Tibial artery (tissue), 4 donors: ENCODE measurements around the gene KRTAP5-10.
"Not testable (repeated sequence)": the region's sequence is repeated elsewhere in the genome, so short reads cannot be mapped to it uniquely, and the experiment has no call there.

Source experiments
- DNase-seq, 2 donors: peaks; one replicate each; pipeline ENCODE4 v3.0.0-alpha.2; 2019
- H3K27ac ChIP-seq, 2 donors: fragments of 200-600 bp; sonication (generic) in 1 of 2; 1 replicate in 1 of 2; 2 replicates in 1 of 2; pipeline ENCODE4 v1.5.1; 2018 to 2019; ENCODE audit warnings: mild to moderate bottlenecking in 1 of 2
- H3K27me3 ChIP-seq, 2 donors: fragments of 200-600 bp; sonication (generic) in 1 of 2; one replicate each; pipeline versions ENCODE4 v1.5.1 to v1.6.0; 2016 to 2019
- H3K36me3 ChIP-seq, 3 donors: fragments of 200-600 bp; sonication (generic) in 2 of 3; one replicate each; pipeline ENCODE4 v1.5.1; 2016 to 2019; ENCODE audit warnings: mild to moderate bottlenecking in 2 of 3
- H3K4me1 ChIP-seq, 4 donors: fragments of 200-600 bp; sonication (generic) in 2 of 4; 1 replicate in 3 of 4; 2 replicates in 1 of 4; pipeline ENCODE4 v1.5.1; 2016 to 2019
- H3K4me3 ChIP-seq, 2 donors: fragments of 200-600 bp; sonication (generic) in 1 of 2; 1 replicate in 1 of 2; 2 replicates in 1 of 2; pipeline ENCODE4 v1.5.1; 2018 to 2019; ENCODE audit warnings: mild to moderate bottlenecking in 2 of 2
- H3K9me3 ChIP-seq, 3 donors: fragments of 200-600 bp; sonication (generic) in 1 of 3; one replicate each; pipeline ENCODE4 v1.5.1; 2016 to 2019
- intact Hi-C: fragments of 100-400 bp; cut with DNase I; formaldehyde crosslinking; loops from one replicate; pipeline ENCODE4 v1.15.0; 2023; ENCODE audit warnings: low total_unique reads
- TF ChIP-seq, protein P1 (sequence below), 2 experiments: fragments of 200-600 bp in 1 of 2; fragments of 450-650 bp in 1 of 2; IDR thresholded peaks; one replicate each; pipeline ENCODE4 v1.5.1; 2017 to 2019; ENCODE audit warnings: antibody characterized with exemption in 2 of 2, mild to moderate bottlenecking in 1 of 2, moderate library complexity in 1 of 2

KRTAP5-10 gene

DNA sequence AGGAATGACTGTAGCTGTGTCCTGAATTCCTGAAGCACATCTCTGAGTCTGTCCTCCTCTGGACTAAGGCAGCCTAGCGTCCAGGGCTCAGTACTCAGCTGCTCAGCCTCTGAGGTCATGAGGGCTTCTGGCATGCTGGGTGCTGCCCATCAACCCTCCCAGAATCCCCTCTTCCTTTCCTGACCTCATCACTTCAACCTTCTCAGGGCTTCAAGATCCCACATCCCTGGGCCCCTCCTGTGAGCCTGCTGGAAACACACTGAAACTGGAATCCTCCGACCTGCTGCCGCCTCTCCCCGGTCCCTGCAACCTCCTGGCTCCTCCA is 26.7 kb upstream of the KRTAP5-10 start:
- intact Hi-C loops: no loop called here
- H3K27me3 ChIP-seq: no peaks in the 10 kb centered on the region
- TF ChIP-seq, protein P1, sequence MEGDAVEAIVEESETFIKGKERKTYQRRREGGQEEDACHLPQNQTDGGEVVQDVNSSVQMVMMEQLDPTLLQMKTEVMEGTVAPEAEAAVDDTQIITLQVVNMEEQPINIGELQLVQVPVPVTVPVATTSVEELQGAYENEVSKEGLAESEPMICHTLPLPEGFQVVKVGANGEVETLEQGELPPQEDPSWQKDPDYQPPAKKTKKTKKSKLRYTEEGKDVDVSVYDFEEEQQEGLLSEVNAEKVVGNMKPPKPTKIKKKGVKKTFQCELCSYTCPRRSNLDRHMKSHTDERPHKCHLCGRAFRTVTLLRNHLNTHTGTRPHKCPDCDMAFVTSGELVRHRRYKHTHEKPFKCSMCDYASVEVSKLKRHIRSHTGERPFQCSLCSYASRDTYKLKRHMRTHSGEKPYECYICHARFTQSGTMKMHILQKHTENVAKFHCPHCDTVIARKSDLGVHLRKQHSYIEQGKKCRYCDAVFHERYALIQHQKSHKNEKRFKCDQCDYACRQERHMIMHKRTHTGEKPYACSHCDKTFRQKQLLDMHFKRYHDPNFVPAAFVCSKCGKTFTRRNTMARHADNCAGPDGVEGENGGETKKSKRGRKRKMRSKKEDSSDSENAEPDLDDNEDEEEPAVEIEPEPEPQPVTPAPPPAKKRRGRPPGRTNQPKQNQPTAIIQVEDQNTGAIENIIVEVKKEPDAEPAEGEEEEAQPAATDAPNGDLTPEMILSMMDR (IDR thresholded peaks at IDR 0.05): no peak
- H3K9me3 ChIP-seq: no peaks in the 10 kb centered on the region
- no peaks in the 10 kb centered on the region for H3K36me3 ChIP-seq
- no peaks in the 10 kb centered on the region for H3K4me1 ChIP-seq
- no peak overlapping the region for H3K4me3 ChIP-seq
- no peak overlapping the region for H3K27ac ChIP-seq
- no peak for DNase-seq

DNA sequence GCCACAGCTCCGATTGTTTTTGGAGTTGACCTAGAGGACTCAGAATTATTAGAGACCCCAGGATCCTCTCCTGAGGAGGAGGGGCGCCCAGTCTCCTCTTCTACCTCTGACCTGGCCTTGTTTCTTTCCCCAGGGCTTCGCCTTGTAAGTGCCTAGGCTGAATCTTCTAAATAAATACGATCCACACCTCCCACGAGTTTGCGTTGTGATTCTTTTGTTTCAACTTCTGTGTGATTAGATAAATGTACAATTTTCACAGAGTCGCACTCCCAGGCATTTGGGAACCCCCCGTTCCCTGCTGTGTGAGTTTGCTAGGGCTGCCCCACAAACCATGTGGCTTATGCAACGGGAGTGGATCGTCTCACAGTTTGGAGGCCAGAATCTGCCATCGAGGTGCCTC is 26.3 kb upstream of the KRTAP5-10 start:
- no peaks in the 10 kb centered on the region for H3K36me3 ChIP-seq
- no peak for DNase-seq
- intact Hi-C loops: no loop called here
- TF ChIP-seq, protein P1 (IDR thresholded peaks at IDR 0.05): no peak
- H3K4me3 ChIP-seq: no peak overlapping the region
- H3K9me3 ChIP-seq: no peaks in the 10 kb centered on the region
- no peak overlapping the region for H3K27ac ChIP-seq
- no peaks in the 10 kb centered on the region for H3K27me3 ChIP-seq
- no peaks in the 10 kb centered on the region for H3K4me1 ChIP-seq

DNA sequence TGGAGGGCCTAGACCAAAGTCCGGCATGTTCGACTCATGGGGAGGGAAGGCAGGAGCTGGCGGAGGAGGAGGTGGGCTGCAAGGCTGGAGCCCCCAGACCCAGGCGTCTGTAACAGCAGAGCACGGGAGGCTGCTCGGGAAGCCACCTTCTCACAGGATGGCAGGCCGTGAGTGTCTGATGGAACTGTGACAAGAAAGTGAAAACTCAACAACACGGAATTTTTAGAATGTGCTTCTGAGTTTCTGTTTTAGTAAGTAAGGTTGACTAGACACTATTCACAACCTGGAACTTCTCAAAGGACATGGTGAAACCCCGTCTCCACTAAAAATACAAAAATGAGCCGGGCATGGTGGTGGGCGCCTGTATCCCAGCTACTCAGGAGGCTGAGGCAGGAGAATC is 25.4 kb upstream of the KRTAP5-10 start:
- intact Hi-C loops, DNase-seq, H3K4me3 ChIP-seq, H3K4me1 ChIP-seq, H3K27ac ChIP-seq, H3K9me3 ChIP-seq, H3K27me3 ChIP-seq, H3K36me3 ChIP-seq: not testable (repeated sequence)

DNA sequence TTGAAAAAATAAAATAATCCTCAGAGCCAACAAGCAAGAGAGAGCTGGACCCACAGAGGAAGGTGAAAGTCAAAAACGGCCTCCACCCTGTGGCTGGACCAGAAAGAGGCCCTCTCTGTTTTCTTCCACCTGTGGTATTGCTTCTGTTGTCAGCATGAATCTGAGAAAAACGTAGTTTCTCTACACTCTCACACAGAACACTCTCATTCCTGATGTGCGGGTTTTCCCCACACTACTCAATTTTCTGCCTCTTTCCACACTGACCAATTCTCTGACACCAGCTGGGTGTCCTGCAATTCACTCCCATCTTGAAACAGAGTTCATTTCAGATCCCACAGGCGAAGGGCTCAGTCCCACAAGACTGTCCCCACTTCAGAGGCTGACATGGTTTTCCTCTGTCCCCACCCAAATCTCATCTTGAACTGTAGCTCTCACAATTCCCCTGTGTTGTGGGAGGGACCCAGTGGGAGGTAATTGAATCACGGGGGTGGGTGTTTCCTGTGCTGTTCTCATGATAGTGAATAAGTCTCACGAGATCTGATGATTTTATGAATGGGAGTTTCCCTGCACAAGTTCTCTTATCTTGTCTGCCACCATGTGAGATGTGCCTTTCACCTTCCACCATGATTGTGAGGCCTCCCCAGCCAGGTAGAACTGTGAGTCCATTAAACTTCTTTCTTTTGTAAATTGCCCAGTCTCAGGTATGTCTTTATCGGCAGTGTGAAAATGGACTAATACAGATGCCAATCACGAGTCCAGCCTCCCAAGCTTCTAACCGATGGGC is 24.6 kb upstream of the KRTAP5-10 start:
- H3K27ac ChIP-seq: not testable (repeated sequence)

DNA sequence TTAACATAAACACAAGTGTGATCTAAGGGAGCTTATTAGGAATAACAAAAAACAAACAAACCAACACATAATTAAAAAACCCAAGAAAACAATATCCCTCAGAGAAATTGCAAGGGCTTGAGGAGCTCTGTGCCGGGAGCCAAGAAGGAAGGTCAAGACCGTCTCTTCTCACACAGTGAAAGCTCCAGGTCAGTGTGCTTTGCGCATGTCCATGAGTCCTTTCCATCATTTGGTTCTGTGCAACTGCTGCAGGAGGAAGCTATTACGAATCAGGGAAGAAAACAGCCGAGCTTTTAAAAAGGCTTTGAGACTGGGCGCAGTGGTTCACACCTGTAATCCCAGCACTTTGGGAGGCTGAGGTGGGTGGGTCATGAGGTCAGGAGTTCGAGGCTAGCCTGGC is 23.0 kb upstream of the KRTAP5-10 start:
- Histone ChIP-seq H3K4me3 (no peak overlapping the region), H3K9me3 (peaks cover 0 to 3% (median 0%) of the 10 kb centered on the region in 3 donors), H3K27me3 (peaks cover 0 to 6% of the 10 kb centered on the region in 2 donors), H3K4me1 (no peaks in the 10 kb centered on the region), H3K36me3 (no peaks in the 10 kb centered on the region), H3K27ac (no peak overlapping the region)
- TF ChIP-seq, protein P1 (IDR thresholded peaks at IDR 0.05): no peak
- intact Hi-C loops: no loop called here
- DNase-seq: no peak

More for the DNA sequence above, 24.6 kb upstream of the KRTAP5-10 start:
- H3K9me3 ChIP-seq, DNase-seq, H3K4me1 ChIP-seq, H3K36me3 ChIP-seq, H3K4me3 ChIP-seq, H3K27me3 ChIP-seq, intact Hi-C loops: not testable (repeated sequence)

DNA sequence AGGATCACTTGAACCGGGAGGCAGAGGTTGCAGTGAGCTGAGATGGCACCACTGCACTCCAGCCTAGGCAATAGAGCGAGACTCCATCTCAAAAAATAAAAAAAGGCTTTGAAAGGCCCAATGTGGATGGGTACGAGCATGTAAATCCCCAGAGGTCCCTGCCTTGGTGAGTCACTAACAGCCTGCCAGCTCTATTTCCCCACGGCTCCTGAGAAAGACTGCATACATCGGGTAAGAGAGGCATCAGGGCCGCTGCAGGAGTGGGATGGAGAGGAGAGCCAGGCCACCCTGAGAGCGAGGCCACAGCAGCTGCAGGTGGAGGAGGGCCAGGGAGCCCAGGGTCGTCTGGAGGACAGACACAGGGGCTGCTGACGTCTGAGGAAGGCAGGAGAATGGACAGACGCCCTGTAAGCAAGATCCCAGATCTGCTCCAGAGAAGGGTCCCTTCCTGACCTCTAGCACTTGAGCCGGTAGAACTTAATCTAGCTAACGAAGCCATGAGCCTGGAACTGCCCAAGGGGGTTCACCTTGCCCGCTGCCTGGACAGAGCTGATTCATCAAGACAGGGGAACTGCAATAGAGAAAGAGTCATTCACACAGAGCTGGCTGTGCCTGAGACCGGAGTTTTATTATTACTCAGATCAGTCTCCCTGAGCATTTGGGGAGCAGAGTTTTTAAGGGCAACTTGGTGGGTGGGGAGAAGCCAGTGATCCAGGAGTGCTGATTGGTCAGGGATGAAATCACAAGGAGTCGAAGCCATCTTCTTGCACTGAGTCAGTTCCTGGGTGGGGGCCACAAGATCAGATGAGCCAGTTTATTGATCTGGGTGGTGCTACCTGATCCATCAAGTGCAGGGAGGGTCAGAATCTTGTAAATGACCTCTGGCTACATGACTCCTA is 22.2 kb upstream of the KRTAP5-10 start:
- Histone ChIP-seq H3K27ac (no peak overlapping the region), H3K36me3 (no peaks in the 10 kb centered on the region), H3K4me1 (no peaks in the 10 kb centered on the region), H3K4me3 (no peak overlapping the region), H3K27me3 (peaks cover 0 to 11% of the 10 kb centered on the region in 2 donors), H3K9me3 (peaks cover 0 to 3% (median 0%) of the 10 kb centered on the region in 3 donors)
- TF ChIP-seq, protein P1 (IDR thresholded peaks at IDR 0.05): no peak
- intact Hi-C loops: no loop called here
- DNase-seq: no peak
